HG03025 (cell line): ENCODE data around the gene OR5AN1.
"Not testable (repeated sequence)": the region's sequence is repeated elsewhere in the genome, so short reads cannot be mapped to it uniquely, and the experiment has no call there.

Experiments used
- ATAC-seq: cut with Tn5 transposase; IDR thresholded peaks from one replicate; pipeline ENCODE4 v1.9.1; 2021; ENCODE audit warnings: mild to moderate bottlenecking, moderate library complexity; ENCODE audit not compliant: unreplicated experiment, low FRiP score

OR5AN1 gene

GRCh38 chr11:59358595-59358994 lies at the start of gene OR5AN1:
OR5AN1 (plus strand) TSS chr11:59358895; CDS start chr11:59364459, 5,564 bp downstream.
- ATAC-seq = no peak

- ATAC-seq = no peak
Measured at GRCh38 chr11:59335001-59335400, 23.7 kb upstream of the OR5AN1 start.

- ATAC-seq = no peak
Measured at GRCh38 chr11:59336176-59336575, 22.5 kb upstream of the OR5AN1 start.

GRCh38 chr11:59336931-59337330 lies 21.8 kb upstream of the OR5AN1 start:
- ATAC-seq = no peak

- not testable (repeated sequence) for ATAC-seq
Measured at GRCh38 chr11:59349657-59350056, 9.0 kb upstream of the OR5AN1 start.

GRCh38 chr11:59355226-59355625 lies 3.5 kb upstream of the OR5AN1 start:
- ATAC-seq = no peak

- ATAC-seq = no peak
Measured at GRCh38 chr11:59356561-59356960, 2.1 kb upstream of the OR5AN1 start.

GRCh38 chr11:59358020-59358419 lies 675 bp upstream of the OR5AN1 start:
- no peak for ATAC-seq

- no peak for ATAC-seq
Measured at GRCh38 chr11:59365232-59366018, 6.7 kb downstream of the OR5AN1 start.

- ATAC-seq = no peak
Measured at GRCh38 chr11:59368238-59369022, 9.7 kb downstream of the OR5AN1 start.

GRCh38 chr11:59372324-59372723 lies 13.6 kb downstream of the OR5AN1 start:
- not testable (repeated sequence) for ATAC-seq

- peak; percentile 97 for ATAC-seq
Measured at GRCh38 chr11:59380263-59381059, 21.8 kb downstream of the OR5AN1 start.

GRCh38 chr11:59394186-59394585 lies 35.5 kb downstream of the OR5AN1 start:
- ATAC-seq = no peak

GRCh38 chr11:59400461-59401261 lies 42.0 kb downstream of the OR5AN1 start:
- ATAC-seq = no peak

GRCh38 chr11:59401262-59401552 lies 42.5 kb downstream of the OR5AN1 start:
- no peak for ATAC-seq

- no peak for ATAC-seq
Measured at GRCh38 chr11:59403546-59403945, 44.9 kb downstream of the OR5AN1 start.

- ATAC-seq = no peak
Measured at GRCh38 chr11:59413646-59414045, 55.0 kb downstream of the OR5AN1 start.

GRCh38 chr11:59415111-59415510 lies 56.4 kb downstream of the OR5AN1 start:
- ATAC-seq = no peak

GRCh38 chr11:59416613-59417012 lies 57.9 kb downstream of the OR5AN1 start:
- no peak for ATAC-seq

GRCh38 chr11:59417023-59417422 lies 58.3 kb downstream of the OR5AN1 start:
- ATAC-seq = no peak
